A673 (cell line): ENCODE results near the gene TAF4. TPM values are rescaled to one million over a fixed set of nuclear protein-coding genes. Genes with fewer than 3 reads are reported as not detected.
"Not testable (repeated sequence)": the region's sequence is repeated elsewhere in the genome, so short reads cannot be mapped to it uniquely, and the experiment has no call there.

ENCODE experiments used
- BruUV-seq: library from RNA; stranded (reverse); fragments of 400-500 nt; replicated peaks from 2 replicates; lab custom pipeline; 2021; lab: Mats Ljungman, UMichigan
- CTCF ChIA-PET: fragments of 300-600 bp; sonication (Branson Sonifier 250); formaldehyde crosslinking; loops from one replicate; lab custom pipeline; 2022; ENCODE audit warnings: antibody characterized with exemption; lab: Charles Lee
- POLR2A ChIA-PET: fragments of 300-600 bp; sonication (Branson Sonifier 250); formaldehyde crosslinking; loops from one replicate; lab custom pipeline; 2022; ENCODE audit warnings: antibody characterized with exemption; ENCODE audit not compliant: low non-redundant PET; lab: Charles Lee
- DNase-seq: peaks from one replicate; pipeline ENCODE4 v3.0.0-alpha.2; 2015; ENCODE audit warnings: low spot score
- H3K27ac ChIP-seq: fragments of 200-600 bp; sonication (generic); 2 replicates; pipeline ENCODE4 v1.5.1; 2016; ENCODE audit warnings: mixed run types, low read depth, mild to moderate bottlenecking, mixed read lengths, antibody characterized with exemption, low read length; ENCODE audit not compliant: poor library complexity, severe bottlenecking
- H3K27me3 ChIP-seq: fragments of 200-600 bp; sonication (generic); replicated peaks from 2 replicates; pipeline ENCODE4 v1.6.1; 2017; ENCODE audit warnings: mixed run types, low read depth, mild to moderate bottlenecking, mixed read lengths, antibody characterized with exemption, low read length; ENCODE audit not compliant: insufficient read depth, poor library complexity
- H3K36me3 ChIP-seq: fragments of 200-600 bp; sonication (generic); 2 replicates; pipeline ENCODE4 v1.6.1; 2016; ENCODE audit warnings: mixed run types, mild to moderate bottlenecking, mixed read lengths, antibody characterized with exemption, low read length; ENCODE audit not compliant: insufficient read depth, poor library complexity, severe bottlenecking
- H3K4me1 ChIP-seq: fragments of 200-600 bp; sonication (generic); 2 replicates; pipeline ENCODE4 v1.6.1; 2017; ENCODE audit warnings: mixed run types, mild to moderate bottlenecking, mixed read lengths, antibody characterized with exemption, low read length; ENCODE audit not compliant: insufficient read depth, poor library complexity, severe bottlenecking
- H3K4me3 ChIP-seq: fragments of 200-600 bp; sonication (generic); 2 replicates; pipeline ENCODE4 v1.5.1; 2016; ENCODE audit warnings: low read depth, mixed run types, mild to moderate bottlenecking, mixed read lengths, low read length; ENCODE audit not compliant: poor library complexity, severe bottlenecking
- H3K9me3 ChIP-seq: fragments of 200-600 bp; sonication (generic); 2 replicates; pipeline ENCODE4 v1.6.1; 2016; ENCODE audit warnings: mixed run types, low read depth, mild to moderate bottlenecking, mixed read lengths, antibody characterized with exemption, low read length; ENCODE audit not compliant: poor library complexity, severe bottlenecking
- CTCF ChIP-seq: fragments of 300-800, 200-600 bp; sonication (generic); conservative IDR thresholded peaks from 2 replicates; pipeline ENCODE4 v1.5.1; 2017; ENCODE audit warnings: low read depth, mild to moderate bottlenecking, antibody characterized with exemption, low read length, moderate library complexity, mixed read lengths
- EZH2 ChIP-seq: fragments of 200-600 bp; sonication (generic); IDR thresholded peaks from 2 replicates; pipeline ENCODE4 v1.6.1; 2017; ENCODE audit warnings: borderline replicate concordance, low read depth, mild to moderate bottlenecking, mixed read lengths, antibody characterized with exemption, low read length; ENCODE audit not compliant: poor library complexity, severe bottlenecking
- intact Hi-C: fragments of 100-400 bp; cut with micrococcal nuclease; formaldehyde crosslinking; loops from one replicate; pipeline ENCODE4 v1.10.0; 2022; ENCODE audit not compliant: unreplicated experiment
- total RNA-seq: library from RNA; stranded (reverse); gene quantifications from 2 replicates; pipeline ENCODE4 v1.2.3, GENCODE V29; 2021

The TAF4 gene
- total RNA-seq, 1 experiment from 2014 or later = 37.0 TPM

GRCh38 chr20:61948586-61949362 is 116.9 kb downstream of the TAF4 start:
- no peak overlapping the region for H3K4me3 ChIP-seq
- no peaks in the 10 kb centered on the region for H3K4me1 ChIP-seq
- POLR2A ChIA-PET = no interaction called here
- TF ChIP-seq CTCF (no peak), EZH2 (no peak)
- no TSS peak for BruUV-seq
- H3K27ac ChIP-seq = no peak overlapping the region
- DNase-seq = no peak
- no peaks in the 10 kb centered on the region for H3K36me3 ChIP-seq
- no peaks in the 10 kb centered on the region for H3K9me3 ChIP-seq
- H3K27me3 ChIP-seq = no peaks in the 10 kb centered on the region
- intact Hi-C loops = no loop called here
- CTCF ChIA-PET = no interaction called here

- H3K4me1 ChIP-seq, CTCF ChIA-PET, BruUV-seq, DNase-seq, H3K4me3 ChIP-seq, POLR2A ChIA-PET, H3K27me3 ChIP-seq, H3K9me3 ChIP-seq, intact Hi-C loops, H3K27ac ChIP-seq, H3K36me3 ChIP-seq: not testable (repeated sequence)
Observed at GRCh38 chr20:61948056-61948455, 117.6 kb downstream of the TAF4 start.

GRCh38 chr20:61945495-61945894 is 120.2 kb downstream of the TAF4 start:
- intact Hi-C loops, H3K27ac ChIP-seq, CTCF ChIA-PET, H3K27me3 ChIP-seq, BruUV-seq, POLR2A ChIA-PET, H3K4me1 ChIP-seq, H3K9me3 ChIP-seq, DNase-seq, H3K4me3 ChIP-seq, H3K36me3 ChIP-seq: not testable (repeated sequence)

- H3K27ac ChIP-seq, H3K9me3 ChIP-seq, H3K4me1 ChIP-seq, BruUV-seq, DNase-seq, H3K4me3 ChIP-seq, H3K36me3 ChIP-seq, intact Hi-C loops, CTCF ChIA-PET, H3K27me3 ChIP-seq, POLR2A ChIA-PET: not testable (repeated sequence)
Observed at GRCh38 chr20:61944967-61945366, 120.7 kb downstream of the TAF4 start.
